Stimulated activated CD8-positive, alpha-beta memory T cell treated with anti-CD3 and anti-CD28 coated beads, Interleukin-12 subunit alpha, Interleukin-12 subunit beta, amount 100 ng/mL, for 24 hours (primary cell): ENCODE results near the gene DAPK2.
A peak's percentile ranks its signal among the peaks of the same experiment; 100 is the strongest.

Experiments used
- DNase-seq: peaks from one replicate; pipeline ENCODE4 v3.0.0-alpha.2; 2020; ENCODE audit errors: extremely low read depth

DAPK2 gene

DNA sequence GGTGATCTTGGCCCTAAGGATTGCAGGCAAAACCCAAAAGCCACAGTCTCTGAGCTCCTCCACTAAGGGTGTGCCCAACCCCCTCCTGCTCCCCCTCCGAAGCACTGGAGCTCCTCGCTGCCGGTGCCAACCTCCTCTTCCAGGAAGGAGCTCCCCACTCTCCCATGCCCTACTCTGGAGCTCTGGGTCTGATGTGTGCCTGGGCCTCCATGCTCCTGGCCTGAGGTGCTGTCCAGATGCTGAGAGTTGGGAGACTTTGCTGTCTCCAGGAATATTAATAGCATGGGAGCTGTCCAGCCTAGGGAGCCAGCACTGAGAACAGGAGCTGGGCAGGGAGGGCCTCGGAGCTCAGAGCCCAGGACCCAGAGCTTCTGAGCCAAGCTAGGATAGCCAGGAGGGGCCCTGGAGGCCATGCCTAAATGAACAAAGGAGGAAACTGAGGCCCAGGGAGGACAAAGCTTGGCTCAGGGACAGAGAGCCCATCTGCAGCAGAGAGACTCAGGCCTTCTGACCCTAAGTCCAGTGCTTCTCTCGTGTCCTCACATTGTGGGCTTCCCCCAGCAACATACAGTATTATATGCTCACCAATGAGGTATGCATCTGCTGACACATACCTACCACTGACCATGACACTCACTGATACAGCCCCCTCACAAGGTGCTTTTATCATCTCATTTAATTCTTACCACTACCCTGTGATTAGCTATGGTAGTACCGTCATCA, 175.6 kb downstream of the DAPK2 start:
- DNase-seq, result no peak

DNA sequence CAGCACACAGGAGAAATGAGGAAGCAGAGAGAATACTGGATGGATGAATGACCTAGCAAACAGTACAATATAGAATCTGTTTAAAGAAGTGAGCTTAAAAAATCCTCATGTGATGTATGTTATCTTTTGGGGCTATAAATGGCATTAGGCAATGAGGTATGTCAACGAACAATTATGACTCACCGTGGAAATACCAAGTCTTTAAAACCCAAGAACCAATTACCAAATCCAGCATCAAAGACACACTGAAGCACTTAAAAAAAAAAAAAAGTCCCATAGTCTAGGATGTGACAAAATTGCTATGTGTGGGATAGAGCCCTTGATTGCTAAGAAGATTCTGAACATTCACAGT, 176.3 kb downstream of the DAPK2 start:
- DNase-seq, result no peak

DNA sequence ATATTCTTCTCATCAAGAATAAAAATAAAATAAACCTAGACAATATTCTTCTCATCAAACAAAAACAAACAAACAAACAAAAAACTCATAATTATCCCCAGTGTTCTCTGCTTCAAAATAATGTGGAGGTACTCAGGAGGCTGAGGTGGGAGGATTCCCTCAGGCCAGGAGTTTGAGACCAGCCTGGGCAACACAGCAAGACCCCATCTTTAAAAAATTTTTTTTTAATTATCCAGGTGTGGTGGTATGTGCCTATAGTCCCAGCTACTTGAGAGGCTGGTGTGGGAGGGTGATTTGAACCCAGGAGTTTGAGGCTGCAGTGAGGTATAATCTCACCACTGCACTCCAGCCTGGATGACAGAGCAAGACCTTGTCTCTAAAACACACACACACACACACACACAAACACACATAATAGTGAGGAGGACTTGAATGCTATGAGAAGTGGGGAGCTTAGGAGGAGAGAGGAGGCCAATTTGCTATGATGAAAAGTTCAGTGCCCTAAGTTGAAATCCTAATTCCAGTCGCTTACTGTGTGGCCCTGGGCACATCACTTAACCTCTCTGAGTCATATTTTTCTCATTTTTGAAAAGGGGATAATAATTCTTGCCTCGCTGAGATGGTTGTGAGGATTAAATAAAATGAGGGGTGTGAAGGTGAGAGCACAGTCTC, 176.8 kb downstream of the DAPK2 start:
- no peak for DNase-seq

DNA sequence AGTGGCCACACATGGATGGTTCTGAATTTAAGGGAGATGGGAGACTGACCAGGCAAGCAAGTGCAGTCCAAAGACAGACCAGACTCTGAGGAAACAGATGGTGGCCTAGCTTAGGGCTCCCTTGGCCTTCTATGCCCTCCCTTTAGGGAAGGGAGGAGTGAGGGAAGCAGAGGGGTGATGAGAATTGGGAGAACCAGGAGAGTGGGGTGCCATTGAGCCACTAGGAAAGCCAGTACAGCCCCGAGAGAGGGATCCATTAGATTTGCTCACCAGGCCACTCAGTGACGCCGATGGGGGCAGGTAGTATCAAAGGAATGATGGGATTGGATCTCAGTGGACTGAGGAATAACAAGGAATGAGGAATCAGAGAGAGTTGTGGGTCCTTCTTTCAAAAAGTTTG, 182.1 kb downstream of the DAPK2 start:
- no peak for DNase-seq

DNA sequence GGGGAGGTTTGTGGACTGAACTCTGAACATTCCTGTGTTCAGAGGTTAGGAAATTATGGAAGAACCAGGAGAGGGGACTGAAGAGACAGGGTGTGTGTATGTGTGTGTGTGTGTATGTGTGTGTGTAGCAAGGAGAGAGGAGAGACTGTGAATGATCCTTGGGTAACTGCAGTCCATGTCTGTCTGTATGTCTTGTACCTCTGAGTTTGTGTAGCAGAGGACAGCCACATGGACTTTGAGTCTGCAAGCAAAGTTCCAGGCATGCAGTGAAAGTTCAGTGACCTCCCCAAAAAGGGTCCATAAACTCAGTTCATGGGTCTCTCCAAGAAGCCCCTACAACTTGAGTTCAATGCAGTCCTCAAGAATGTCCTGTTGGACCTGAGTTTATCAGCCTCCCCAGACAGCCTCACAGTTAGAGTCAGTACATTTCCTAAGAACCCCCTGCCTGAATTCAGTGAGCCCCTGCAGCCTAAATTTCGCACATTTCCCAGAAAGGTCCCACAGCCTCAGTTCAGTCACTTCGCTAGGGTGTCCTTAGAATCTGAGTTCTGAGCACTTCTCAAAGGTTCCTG, 184.3 kb downstream of the DAPK2 start:
- no peak for DNase-seq

DNA sequence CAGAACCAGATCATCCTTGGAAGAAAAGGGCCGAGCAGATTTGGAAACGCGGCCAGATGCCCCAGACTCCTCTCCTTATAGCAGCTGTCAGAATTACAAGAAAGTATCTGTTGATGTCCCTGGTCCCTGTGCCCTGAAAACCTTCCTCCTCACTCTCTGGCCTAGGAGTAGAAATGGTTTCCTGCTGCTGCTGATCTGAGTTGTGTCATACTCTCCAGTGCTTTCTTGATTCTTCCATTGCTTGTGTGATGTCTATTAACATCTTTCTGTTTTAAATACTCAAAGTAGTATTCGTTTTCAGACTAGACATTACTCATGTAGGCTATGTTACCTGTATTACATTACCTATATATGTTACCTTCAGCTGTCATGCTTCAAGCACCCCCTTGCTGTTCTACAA, 185.7 kb downstream of the DAPK2 start:
- no peak for DNase-seq

DNA sequence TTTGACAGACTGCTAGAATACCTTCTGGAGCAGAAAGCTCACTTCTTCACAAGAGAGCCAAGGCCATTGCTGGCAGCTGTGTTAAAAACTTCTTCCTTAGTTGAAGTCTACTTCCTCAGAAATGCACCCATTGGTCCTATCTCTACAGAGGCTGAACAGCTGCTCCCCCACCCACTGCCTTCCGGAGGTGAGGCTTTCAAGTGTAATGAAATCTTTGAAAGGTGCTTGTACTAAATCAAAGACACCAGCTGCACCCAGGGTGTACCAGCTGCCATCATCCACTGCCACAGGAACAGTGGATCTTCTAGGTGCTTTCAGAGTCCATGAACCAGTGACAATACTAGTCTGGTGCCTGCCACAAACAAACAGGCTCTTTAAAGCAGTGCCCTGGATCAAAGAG, 186.1 kb downstream of the DAPK2 start:
- peak; percentile 3 for DNase-seq

DNA sequence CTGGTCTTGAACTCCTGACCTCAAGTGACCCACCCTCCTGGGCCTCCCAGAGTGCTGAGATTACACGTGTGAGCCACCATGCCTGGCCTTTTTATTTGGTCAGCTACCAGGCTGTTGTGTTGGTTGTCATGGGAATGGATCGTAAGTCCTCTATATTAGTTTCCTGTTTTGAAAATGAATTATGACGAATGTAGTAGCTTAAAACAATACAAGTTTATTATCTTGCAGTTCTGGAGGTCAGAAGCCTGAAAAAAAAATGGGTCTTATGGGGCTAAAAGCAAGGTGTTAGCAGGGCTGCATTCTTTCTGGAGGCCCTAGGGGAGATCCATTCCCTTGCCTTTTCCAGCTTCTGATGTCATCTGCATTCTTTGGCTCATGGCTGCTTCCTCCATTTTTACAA, 187.4 kb downstream of the DAPK2 start:
- DNase-seq, result no peak

DNA sequence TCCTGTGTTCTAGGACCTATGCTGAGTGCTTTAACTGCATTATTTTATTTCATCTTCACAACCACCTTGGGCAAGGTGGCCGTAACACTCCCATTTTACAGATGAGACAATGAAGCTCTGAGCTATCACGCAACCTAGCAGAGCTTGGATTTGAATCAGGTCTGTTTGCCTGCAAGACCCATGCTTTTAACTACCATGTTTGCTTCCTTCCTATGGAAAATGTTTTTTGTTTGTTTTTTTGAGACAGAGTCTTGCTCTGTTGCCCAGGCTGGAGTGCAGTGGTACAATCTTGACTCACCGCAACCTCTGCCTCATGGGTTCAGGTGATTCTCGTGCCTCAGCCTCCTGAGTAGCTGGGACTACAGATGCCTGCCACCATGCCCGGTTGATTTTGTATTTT, 187.8 kb downstream of the DAPK2 start:
- DNase-seq, result no peak

DNA sequence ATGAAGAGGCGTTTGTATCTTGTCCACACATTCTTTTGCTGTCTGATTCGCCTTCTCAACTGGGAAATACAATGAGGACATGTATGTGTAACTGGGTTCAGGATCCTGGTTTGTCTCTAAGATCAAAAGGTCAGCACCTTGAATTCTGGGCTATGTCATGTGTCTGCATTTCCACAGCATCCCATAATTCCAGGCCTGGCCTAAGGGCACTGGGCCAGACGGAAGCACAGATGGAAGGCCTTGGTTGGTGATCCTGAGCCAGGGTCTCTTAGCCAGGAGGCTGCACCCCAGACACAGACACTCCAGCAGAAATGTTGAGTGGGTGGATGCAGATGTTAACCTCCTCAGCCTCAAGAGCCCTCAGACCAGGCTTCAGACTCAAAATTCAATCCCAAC, 188.8 kb downstream of the DAPK2 start:
- no peak for DNase-seq
